ENCODE measurements around the gene CNDP1.

GRCh38 chr18:74512321-74513053 lies 21.8 kb upstream of the CNDP1 start:
- TF ChIP-seq CTCF (optimal IDR thresholded peaks at IDR 0.05 in 1 of 3, IDR thresholded peaks at IDR 0.05 in 1 of 3, conservative IDR thresholded peaks at IDR 0.05 in 1 of 3; ENCODE audit: extremely low read depth in 1 of 3, insufficient read depth in 2 of 3, low read length in 3 of 3) (no peak), EZH2 (IDR thresholded peaks at IDR 0.05; ENCODE audit: low read length) (no peak)
